ENCODE results near the gene LRCH1. TPM values are rescaled to one million over a fixed set of nuclear protein-coding genes. Genes with fewer than 3 reads are reported as not detected.
"Not testable (repeated sequence)": the region's sequence is repeated elsewhere in the genome, so short reads cannot be mapped to it uniquely, and the experiment has no call there.

Gene LRCH1
- total and polyA plus RNA-seq, 2 experiments from 2014 or later: 6.0 to 14.6 TPM

GRCh38 chr13:46516599-46517338 lies 36.2 kb upstream of the LRCH1 start:
- Histone ChIP-seq H3K9me3 (ENCODE audit: low read depth) (no peaks in the 10 kb centered on the region), H3K36me3 (no peaks in the 10 kb centered on the region), H3K4me3 (no peak overlapping the region), H3K4me1 (ENCODE audit: low read depth) (peaks cover 8% of the 10 kb centered on the region), H3K27ac (no peak overlapping the region), H3K27me3 (no peaks in the 10 kb centered on the region)
- peak in 1 of 2 donors; percentile 41 for DNase-seq (ENCODE audit: low read depth in 1 of 2, low spot score in 1 of 2)
- no peak for TF ChIP-seq CTCF (IDR thresholded peaks at IDR 0.05; ENCODE audit: low read depth, low read length)

GRCh38 chr13:46517748-46518147 lies 35.2 kb upstream of the LRCH1 start:
- H3K4me3 ChIP-seq; H3K9me3 ChIP-seq (ENCODE audit: low read depth); H3K27ac ChIP-seq; H3K36me3 ChIP-seq; DNase-seq (ENCODE audit: low read depth in 1 of 2, low spot score in 1 of 2); H3K27me3 ChIP-seq: not testable (repeated sequence)
- H3K4me1 ChIP-seq (ENCODE audit: low read depth): peaks cover 16% of the 10 kb centered on the region

GRCh38 chr13:46519182-46519581 lies 33.8 kb upstream of the LRCH1 start:
- no peaks in the 10 kb centered on the region for H3K9me3 ChIP-seq (ENCODE audit: low read depth)
- no peaks in the 10 kb centered on the region for H3K27me3 ChIP-seq
- TF ChIP-seq CTCF (IDR thresholded peaks at IDR 0.05; ENCODE audit: low read depth, low read length): no peak
- no peak for DNase-seq (ENCODE audit: low read depth in 1 of 2, low spot score in 1 of 2)
- no peak overlapping the region for H3K27ac ChIP-seq
- peaks cover 23% of the 10 kb centered on the region for H3K4me1 ChIP-seq (ENCODE audit: low read depth)
- H3K4me3 ChIP-seq: no peak overlapping the region
- no peaks in the 10 kb centered on the region for H3K36me3 ChIP-seq

- H3K4me3 ChIP-seq: no peak overlapping the region
- TF ChIP-seq CTCF (IDR thresholded peaks at IDR 0.05; ENCODE audit: low read depth, low read length): no peak
- peaks cover 23% of the 10 kb centered on the region for H3K4me1 ChIP-seq (ENCODE audit: low read depth)
- no peaks in the 10 kb centered on the region for H3K36me3 ChIP-seq
- no peak for DNase-seq (ENCODE audit: low read depth in 1 of 2, low spot score in 1 of 2)
- H3K27me3 ChIP-seq: no peaks in the 10 kb centered on the region
- H3K9me3 ChIP-seq (ENCODE audit: low read depth): no peaks in the 10 kb centered on the region
- H3K27ac ChIP-seq: no peak overlapping the region
These were observed 32.8 kb upstream of the LRCH1 start for GRCh38 chr13:46520166-46520565.

GRCh38 chr13:46521486-46521885 lies 31.5 kb upstream of the LRCH1 start:
- TF ChIP-seq CTCF (IDR thresholded peaks at IDR 0.05; ENCODE audit: low read depth, low read length): no peak

GRCh38 chr13:46521921-46522747 lies 30.8 kb upstream of the LRCH1 start:
- TF ChIP-seq CTCF (IDR thresholded peaks at IDR 0.05; ENCODE audit: low read depth, low read length): no peak
- H3K9me3 ChIP-seq (ENCODE audit: low read depth): no peaks in the 10 kb centered on the region
- no peak for DNase-seq (ENCODE audit: low read depth in 1 of 2, low spot score in 1 of 2)
- peaks cover 29% of the 10 kb centered on the region for H3K4me1 ChIP-seq (ENCODE audit: low read depth)
- no peak overlapping the region for H3K4me3 ChIP-seq
- no peaks in the 10 kb centered on the region for H3K27me3 ChIP-seq
- H3K36me3 ChIP-seq: no peaks in the 10 kb centered on the region
- H3K27ac ChIP-seq: no peak overlapping the region

More at GRCh38 chr13:46521486-46521885, 31.5 kb upstream of the LRCH1 start:
- Histone ChIP-seq H3K4me1 (ENCODE audit: low read depth) (peaks cover 28% of the 10 kb centered on the region), H3K9me3 (ENCODE audit: low read depth) (no peaks in the 10 kb centered on the region), H3K27me3 (no peaks in the 10 kb centered on the region), H3K4me3 (no peak overlapping the region), H3K27ac (no peak overlapping the region), H3K36me3 (no peaks in the 10 kb centered on the region)
- no peak for DNase-seq (ENCODE audit: low read depth in 1 of 2, low spot score in 1 of 2)

Data from cardiac muscle cell (in vitro differentiated cells and primary cell).